Endothelial cell of umbilical vein (primary cell): Measurements from ENCODE around the gene COLQ. TPM values are rescaled to one million over a fixed set of nuclear protein-coding genes. Genes with fewer than 3 reads are reported as not detected.

Experiments
- BruUV-seq: library from RNA; stranded (reverse); fragments of 400-500 nt; replicated peaks from 2 replicates; lab custom pipeline; 2021; lab: Mats Ljungman, UMichigan
- CTCF ChIA-PET: fragments of 300-600, 350-600 bp; sonication (Branson Sonifier 250); formaldehyde crosslinking; loops from one replicate; lab custom pipeline; 2021; ENCODE audit warnings: antibody characterized with exemption, inconsistent platforms; lab: Charles Lee
- POLR2A ChIA-PET: fragments of 300-600, 350-600 bp; sonication (Branson Sonifier 250); formaldehyde crosslinking; loops from one replicate; lab custom pipeline; 2021; ENCODE audit warnings: antibody characterized with exemption, inconsistent platforms; lab: Charles Lee
- DNase-seq: peaks from one replicate; pipeline ENCODE4 v3.0.0-alpha.2; 2011; ENCODE audit warnings: low read depth, low spot score
- FAIRE-seq: peaks from 2 replicates; lab custom pipeline; 2011; peaks lifted over from hg19 to GRCh38; lab: Jason Lieb, UNC
- H2AFZ ChIP-seq: 2 replicates; pipeline ENCODE4 v1.6.0; 2012; ENCODE audit warnings: low read depth, low read length, control low read depth, inconsistent platforms
- H3K27ac ChIP-seq: 2 replicates; pipeline ENCODE4 v1.5.1; 2011; ENCODE audit warnings: low read depth, mild to moderate bottlenecking, control low read depth, low read length, moderate library complexity; ENCODE audit not compliant: insufficient read depth
- H3K27me3 ChIP-seq, 2 experiments: 2 replicates each; pipeline versions ENCODE4 v1.6.0 to v1.6.1; 2011; ENCODE audit warnings: low read length in 2 of 2, mixed read lengths in 1 of 2; ENCODE audit not compliant: control insufficient read depth in 2 of 2, insufficient read depth in 2 of 2
- H3K36me3 ChIP-seq, 2 experiments: 2 replicates in 1 of 2; 3 replicates in 1 of 2; pipeline ENCODE4 v1.5.1; 2011; ENCODE audit warnings: low read length in 2 of 2, mild to moderate bottlenecking in 1 of 2, moderate library complexity in 1 of 2; ENCODE audit not compliant: control insufficient read depth in 2 of 2, insufficient read depth in 2 of 2; ENCODE audit errors: extremely low read depth in 1 of 2
- H3K4me1 ChIP-seq: 3 replicates; pipeline ENCODE4 v1.5.1; 2011; ENCODE audit warnings: mild to moderate bottlenecking, low read length; ENCODE audit not compliant: control insufficient read depth, insufficient read depth; ENCODE audit errors: extremely low read depth
- H3K4me2 ChIP-seq: 2 replicates; pipeline ENCODE4 v1.6.1; 2011; ENCODE audit warnings: low read length, control low read depth, mixed read lengths; ENCODE audit not compliant: insufficient read depth
- H3K4me3 ChIP-seq, 3 experiments: fragments of 200-600 bp in 1 of 3; sonication (generic), shearing (Covaris generic) in 1 of 3; replicated peaks in 1 of 3; 2 replicates each; pipeline ENCODE4 v1.5.1; 2011 to 2016; ENCODE audit warnings: control low read depth in 3 of 3, low read length in 3 of 3, mild to moderate bottlenecking in 2 of 3, inconsistent platforms in 1 of 3, low read depth in 1 of 3, moderate library complexity in 1 of 3; ENCODE audit not compliant: insufficient read depth in 1 of 3
- H3K79me2 ChIP-seq: 2 replicates; pipeline ENCODE4 v1.6.0; 2012; ENCODE audit warnings: low read length, inconsistent platforms; ENCODE audit not compliant: control insufficient read depth, insufficient read depth
- H3K9ac ChIP-seq: replicated peaks from 2 replicates; pipeline ENCODE3; 2011; ENCODE audit warnings: low read length, control low read depth; ENCODE audit not compliant: insufficient read depth; ENCODE audit errors: extremely low read depth
- H3K9me1 ChIP-seq: replicated peaks from 3 replicates; pipeline ENCODE4 v1.6.0; 2011; ENCODE audit warnings: mild to moderate bottlenecking, low read length; ENCODE audit not compliant: control insufficient read depth, insufficient read depth; ENCODE audit errors: extremely low read depth
- H3K9me3 ChIP-seq: replicated peaks from 2 replicates; pipeline ENCODE4 v1.5.1; 2012; ENCODE audit warnings: low read length, inconsistent platforms; ENCODE audit not compliant: control insufficient read depth, insufficient read depth
- H4K20me1 ChIP-seq: replicated peaks from 2 replicates; pipeline ENCODE3; 2011; ENCODE audit warnings: mild to moderate bottlenecking, low read length; ENCODE audit not compliant: control insufficient read depth, insufficient read depth; ENCODE audit errors: extremely low read depth
- EZH2 ChIP-seq: IDR thresholded peaks from 2 replicates; pipeline ENCODE4 v1.6.1; 2012; ENCODE audit warnings: borderline replicate concordance, low read depth, mild to moderate bottlenecking, moderate library complexity, low read length, inconsistent platforms; ENCODE audit not compliant: severe bottlenecking
- FOS ChIP-seq: IDR thresholded peaks from 2 replicates; pipeline ENCODE4 v1.6.1; 2011; ENCODE audit warnings: mild to moderate bottlenecking, low read length, moderate library complexity, borderline replicate concordance; ENCODE audit not compliant: insufficient read depth
- GATA2 ChIP-seq: IDR thresholded peaks from 2 replicates; pipeline ENCODE4 v1.7.0; 2011; ENCODE audit warnings: low read depth, mild to moderate bottlenecking, moderate library complexity, mixed read lengths, low read length; ENCODE audit not compliant: insufficient read length, insufficient read depth
- JUN ChIP-seq: IDR thresholded peaks from 2 replicates; pipeline ENCODE4 v1.6.1; 2011; ENCODE audit warnings: borderline replicate concordance, low read depth; ENCODE audit not compliant: insufficient read length, insufficient read depth
- MAX ChIP-seq: IDR thresholded peaks from 2 replicates; pipeline ENCODE4 v1.6.1; 2011; ENCODE audit not compliant: insufficient read depth, insufficient read length
- MYC ChIP-seq: IDR thresholded peaks from one replicate; pipeline ENCODE4 v1.6.1; 2011; ENCODE audit warnings: mild to moderate bottlenecking, low read depth, low read length
- POLR2A ChIP-seq: IDR thresholded peaks from 2 replicates; pipeline ENCODE4 v1.6.1; 2012; ENCODE audit warnings: low read depth, mild to moderate bottlenecking, control low read depth, low read length
- POLR2AphosphoS5 ChIP-seq: IDR thresholded peaks from 2 replicates; pipeline ENCODE4 v1.6.1; 2012; ENCODE audit warnings: low read depth, mild to moderate bottlenecking, control low read depth, low read length, moderate library complexity; ENCODE audit not compliant: insufficient read depth
- dilution Hi-C: fragments of 300-500 bp; cut with MboI; formaldehyde crosslinking; loops from one replicate; pipeline ENCODE4 v1.15.0; 2019; ENCODE audit warnings: low sequenced_read_pairs; ENCODE audit not compliant: extremely low pct_ligation_motif_present
- intact Hi-C: fragments of 100-400 bp; cut with micrococcal nuclease; formaldehyde crosslinking; loops from one replicate; pipeline ENCODE4 v1.10.0; 2022
- polyA plus RNA-seq, 4 experiments: library from polyadenylated mRNA; depleted of rRNA in 3 of 4; stranded (reverse) in 3 of 4; unstranded in 1 of 4; fragments of >200 nt; gene quantifications; 2 replicates each; pipeline versions ENCODE4 v1.2.1 to v1.2.3, GENCODE V29; 2011 to 2012; ENCODE audit warnings: missing spikeins in 1 of 4
- total RNA-seq: library from RNA; stranded (reverse); gene quantifications from 2 replicates; pipeline ENCODE4 v1.2.3, GENCODE V29; 2021
- TF ChIP-seq, protein P1 (sequence below), 2 donors: IDR thresholded peaks; 1 replicate in 1 of 2; 2 replicates in 1 of 2; pipeline ENCODE4 v1.5.1; 2011; ENCODE audit warnings: low read length in 2 of 2, mild to moderate bottlenecking in 2 of 2, moderate library complexity in 2 of 2, control low read depth in 1 of 2, inconsistent platforms in 1 of 2, low read depth in 1 of 2; ENCODE audit not compliant: insufficient read depth in 1 of 2; ENCODE audit errors: extremely low read depth in 1 of 2

Gene COLQ
- total and polyA plus RNA-seq, 2 donors (not counting 3 experiments of a cell fraction or from before 2014, with no cell fraction given), result 2.0 to 2.3 TPM

DNA sequence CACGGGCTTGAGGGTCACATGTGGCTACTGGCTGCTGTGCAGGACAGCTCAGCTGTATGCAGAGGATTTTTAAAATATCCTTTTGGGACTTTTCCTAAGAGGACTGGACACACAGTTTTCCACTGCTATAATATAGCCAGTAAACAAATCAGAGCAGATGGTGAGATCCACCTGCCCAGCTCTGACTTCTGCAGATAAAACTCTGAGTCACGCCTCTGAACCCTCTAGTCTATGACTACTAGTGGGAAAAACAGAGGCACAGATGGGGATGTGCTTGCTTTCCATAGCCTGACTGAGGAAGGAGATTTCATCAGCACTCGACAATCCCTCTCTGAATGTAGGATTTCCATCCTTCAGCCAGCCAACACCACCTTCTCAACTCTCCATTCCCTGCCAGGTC is 45.1 kb downstream of the COLQ start:
- TF ChIP-seq MYC, result no peak
- no peak for TF ChIP-seq GATA2
- TF ChIP-seq POLR2A, result no peak
- no peak for TF ChIP-seq FOS
- TF ChIP-seq JUN, result no peak
- TF ChIP-seq EZH2, result no peak
- TF ChIP-seq MAX, result no peak
- no peak for TF ChIP-seq POLR2AphosphoS5
- TF ChIP-seq, protein P1, sequence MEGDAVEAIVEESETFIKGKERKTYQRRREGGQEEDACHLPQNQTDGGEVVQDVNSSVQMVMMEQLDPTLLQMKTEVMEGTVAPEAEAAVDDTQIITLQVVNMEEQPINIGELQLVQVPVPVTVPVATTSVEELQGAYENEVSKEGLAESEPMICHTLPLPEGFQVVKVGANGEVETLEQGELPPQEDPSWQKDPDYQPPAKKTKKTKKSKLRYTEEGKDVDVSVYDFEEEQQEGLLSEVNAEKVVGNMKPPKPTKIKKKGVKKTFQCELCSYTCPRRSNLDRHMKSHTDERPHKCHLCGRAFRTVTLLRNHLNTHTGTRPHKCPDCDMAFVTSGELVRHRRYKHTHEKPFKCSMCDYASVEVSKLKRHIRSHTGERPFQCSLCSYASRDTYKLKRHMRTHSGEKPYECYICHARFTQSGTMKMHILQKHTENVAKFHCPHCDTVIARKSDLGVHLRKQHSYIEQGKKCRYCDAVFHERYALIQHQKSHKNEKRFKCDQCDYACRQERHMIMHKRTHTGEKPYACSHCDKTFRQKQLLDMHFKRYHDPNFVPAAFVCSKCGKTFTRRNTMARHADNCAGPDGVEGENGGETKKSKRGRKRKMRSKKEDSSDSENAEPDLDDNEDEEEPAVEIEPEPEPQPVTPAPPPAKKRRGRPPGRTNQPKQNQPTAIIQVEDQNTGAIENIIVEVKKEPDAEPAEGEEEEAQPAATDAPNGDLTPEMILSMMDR (IDR thresholded peaks at IDR 0.05; ENCODE audit: extremely low read depth in 1 of 2, insufficient read depth in 1 of 2, low read depth in 1 of 2, low read length in 2 of 2), result no peak
- no peak overlapping the region for H2AFZ ChIP-seq
- H3K9ac ChIP-seq, result no peak overlapping the region
- no peak for FAIRE-seq
- DNase-seq, result no peak
- no peak overlapping the region for H3K27ac ChIP-seq
- H4K20me1 ChIP-seq, result no peaks in the 10 kb centered on the region
- ChIA-PET CTCF (no interaction called here), POLR2A (no interaction called here)
- BruUV-seq, result no TSS peak
- dilution Hi-C loops, result no loop called here
- intact Hi-C loops, result no loop called here
- no peaks in the 10 kb centered on the region for H3K4me1 ChIP-seq
- no peak overlapping the region for H3K4me3 ChIP-seq
- no peaks in the 10 kb centered on the region for H3K36me3 ChIP-seq
- peaks cover 0 to 2% of the 10 kb centered on the region in 2 experiments for H3K27me3 ChIP-seq
- no peak overlapping the region for H3K4me2 ChIP-seq
- no peaks in the 10 kb centered on the region for H3K79me2 ChIP-seq
- H3K9me3 ChIP-seq, result no peaks in the 10 kb centered on the region
- H3K9me1 ChIP-seq, result no peaks in the 10 kb centered on the region
